GM19372 (cell line): Measurements from ENCODE around the gene THRB.
"Not testable (repeated sequence)": the region's sequence is repeated elsewhere in the genome, so short reads cannot be mapped to it uniquely, and the experiment has no call there.

Experiments
- ATAC-seq: cut with Tn5 transposase; IDR thresholded peaks from one replicate; pipeline ENCODE4 v1.9.1; 2021; ENCODE audit warnings: mild to moderate bottlenecking, low read depth, moderate library complexity; ENCODE audit not compliant: unreplicated experiment

The THRB gene

GRCh38 chr3:24415824-24416223, 78.8 kb downstream of the THRB start:
- no peak for ATAC-seq

DNA sequence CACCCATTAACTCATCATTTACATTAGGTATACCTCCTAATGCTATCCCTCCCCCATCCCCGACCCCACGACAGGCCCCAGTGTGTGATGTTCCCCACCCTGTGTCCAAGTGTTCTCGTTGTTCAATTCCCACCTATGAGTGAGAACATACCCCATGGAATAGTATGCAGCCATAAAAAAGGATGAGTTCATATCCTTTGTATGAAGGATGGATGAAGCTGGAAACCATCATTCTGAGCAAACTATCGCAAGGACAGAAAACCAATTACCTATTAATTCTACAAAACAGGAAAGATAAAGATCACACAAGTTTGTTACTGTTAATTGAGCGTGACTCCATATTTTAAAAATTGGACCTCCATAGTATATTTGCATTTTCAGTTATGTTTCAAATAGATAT, 81.0 kb downstream of the THRB start:
- ATAC-seq: not testable (repeated sequence)

DNA sequence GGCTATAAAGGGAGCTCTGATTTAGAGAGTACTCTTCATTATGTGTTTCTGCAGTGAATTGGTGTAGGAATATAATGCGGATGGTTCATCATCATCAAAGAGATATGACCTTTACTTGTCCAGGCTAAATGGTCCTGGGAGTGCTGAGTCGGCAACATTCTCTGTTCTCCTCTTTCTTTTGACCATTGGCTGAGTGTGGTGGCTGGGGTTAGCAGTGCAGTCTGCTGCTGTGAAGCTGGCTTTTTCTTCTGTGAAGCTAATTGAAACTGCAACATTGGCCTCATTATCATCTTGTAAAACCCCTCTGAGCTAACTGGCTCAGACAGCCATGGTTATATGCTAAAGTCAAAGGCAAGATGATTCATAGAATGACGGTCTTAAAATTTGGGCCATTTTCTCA, 83.8 kb downstream of the THRB start:
- no peak for ATAC-seq

DNA sequence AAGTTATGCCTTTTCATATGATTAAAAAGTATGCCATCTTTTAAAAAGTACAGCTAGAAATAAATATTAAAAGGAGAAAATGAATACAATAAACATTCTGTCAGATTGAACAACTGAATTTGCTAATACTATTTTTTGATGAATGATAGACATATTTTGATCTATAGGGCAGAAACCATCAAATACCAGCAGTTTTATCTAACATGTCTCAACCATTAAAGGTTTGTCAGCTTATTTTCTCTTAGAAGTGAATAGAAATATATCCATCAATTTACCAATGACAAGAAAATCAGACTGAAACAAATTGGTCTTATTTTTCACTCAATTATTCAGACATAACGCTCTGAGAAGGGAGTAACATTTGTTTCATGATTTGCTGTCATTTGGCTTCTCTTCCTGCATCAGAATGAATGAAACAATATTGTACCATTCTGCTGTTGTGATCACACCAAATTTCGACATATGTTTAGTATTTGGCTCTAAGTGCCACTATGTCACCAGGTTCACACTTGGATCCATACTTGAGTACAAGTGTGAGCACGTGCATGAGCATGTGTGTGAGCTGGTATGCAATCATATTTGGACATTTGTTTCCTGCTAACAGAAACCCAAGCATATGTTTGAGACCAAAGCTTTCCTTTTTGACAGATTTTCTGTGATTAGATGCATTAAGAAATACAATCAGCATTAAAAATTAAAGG, 86.5 kb downstream of the THRB start:
- ATAC-seq: no peak

- ATAC-seq: no peak
Measured at GRCh38 chr3:24406900-24407299, 87.8 kb downstream of the THRB start.

DNA sequence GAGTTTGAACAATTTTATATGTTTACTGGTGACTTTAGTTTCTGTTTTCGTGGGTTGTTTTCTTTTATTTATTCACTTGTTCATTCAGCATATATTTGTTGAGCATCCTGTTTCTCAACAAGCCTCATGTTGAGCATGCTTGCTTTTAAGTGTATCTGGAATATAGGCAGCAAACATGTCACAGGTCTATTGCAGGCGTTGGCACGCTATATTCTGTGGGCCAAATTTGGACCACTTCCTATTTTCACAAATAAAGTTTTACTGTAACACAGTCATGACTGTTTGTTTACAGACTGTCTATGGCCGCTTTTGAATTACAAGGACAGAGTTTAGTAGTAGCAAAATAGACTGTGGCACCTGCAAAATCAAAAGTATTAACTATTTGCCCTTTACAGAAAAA, 89.6 kb downstream of the THRB start:
- ATAC-seq: no peak

- no peak for ATAC-seq
Measured at GRCh38 chr3:24401811-24402185, 92.9 kb downstream of the THRB start.

- ATAC-seq: no peak
Measured at GRCh38 chr3:24401090-24401810, 93.4 kb downstream of the THRB start.

- ATAC-seq: no peak
Measured at GRCh38 chr3:24400450-24400849, 94.2 kb downstream of the THRB start.

GRCh38 chr3:24400015-24400414, 94.6 kb downstream of the THRB start:
- ATAC-seq: no peak

GRCh38 chr3:24399614-24400013, 95.0 kb downstream of the THRB start:
- ATAC-seq: no peak

DNA sequence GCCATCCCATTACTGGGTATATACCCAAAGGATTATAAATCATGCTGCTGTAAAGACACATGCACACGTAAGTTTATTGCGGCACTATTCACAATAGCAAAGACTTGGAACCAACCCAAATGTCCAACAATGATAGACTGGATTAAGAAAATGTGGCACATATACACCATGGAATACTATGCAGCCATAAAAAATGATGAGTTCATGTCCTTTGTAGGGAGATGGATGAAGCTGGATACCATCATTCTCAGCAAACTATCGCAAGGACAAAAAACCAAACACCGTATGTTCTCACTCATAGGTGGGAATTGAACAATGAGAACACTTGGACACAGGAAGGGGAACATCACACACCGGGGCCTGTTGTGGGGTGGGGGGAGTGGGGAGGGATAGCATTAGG, 95.9 kb downstream of the THRB start:
- not testable (repeated sequence) for ATAC-seq

- no peak for ATAC-seq
Measured at GRCh38 chr3:24396338-24396737, 98.3 kb downstream of the THRB start.

- ATAC-seq: no peak
Measured at GRCh38 chr3:24394754-24395153, 99.9 kb downstream of the THRB start.

DNA sequence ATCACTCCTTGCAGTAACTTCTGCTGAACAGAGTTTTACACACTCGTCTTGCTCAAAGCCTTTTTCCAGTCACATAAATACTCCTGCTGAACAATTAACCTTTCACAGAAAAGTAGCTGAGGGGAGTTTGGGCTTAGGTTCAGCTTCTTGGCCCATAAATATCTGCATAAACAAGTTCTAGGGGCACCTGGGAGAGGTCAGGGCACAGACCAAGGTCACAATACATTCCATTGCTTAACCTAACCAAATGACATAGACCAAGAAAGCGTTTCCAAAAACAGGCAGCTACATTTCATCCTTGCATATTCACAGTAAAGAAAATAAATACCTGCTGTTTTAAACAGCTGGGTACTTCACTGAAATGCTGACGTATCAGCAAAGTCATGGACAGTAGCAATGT, 101.3 kb downstream of the THRB start:
- ATAC-seq: no peak

GRCh38 chr3:24390169-24391130, 104.2 kb downstream of the THRB start:
- no peak for ATAC-seq

DNA sequence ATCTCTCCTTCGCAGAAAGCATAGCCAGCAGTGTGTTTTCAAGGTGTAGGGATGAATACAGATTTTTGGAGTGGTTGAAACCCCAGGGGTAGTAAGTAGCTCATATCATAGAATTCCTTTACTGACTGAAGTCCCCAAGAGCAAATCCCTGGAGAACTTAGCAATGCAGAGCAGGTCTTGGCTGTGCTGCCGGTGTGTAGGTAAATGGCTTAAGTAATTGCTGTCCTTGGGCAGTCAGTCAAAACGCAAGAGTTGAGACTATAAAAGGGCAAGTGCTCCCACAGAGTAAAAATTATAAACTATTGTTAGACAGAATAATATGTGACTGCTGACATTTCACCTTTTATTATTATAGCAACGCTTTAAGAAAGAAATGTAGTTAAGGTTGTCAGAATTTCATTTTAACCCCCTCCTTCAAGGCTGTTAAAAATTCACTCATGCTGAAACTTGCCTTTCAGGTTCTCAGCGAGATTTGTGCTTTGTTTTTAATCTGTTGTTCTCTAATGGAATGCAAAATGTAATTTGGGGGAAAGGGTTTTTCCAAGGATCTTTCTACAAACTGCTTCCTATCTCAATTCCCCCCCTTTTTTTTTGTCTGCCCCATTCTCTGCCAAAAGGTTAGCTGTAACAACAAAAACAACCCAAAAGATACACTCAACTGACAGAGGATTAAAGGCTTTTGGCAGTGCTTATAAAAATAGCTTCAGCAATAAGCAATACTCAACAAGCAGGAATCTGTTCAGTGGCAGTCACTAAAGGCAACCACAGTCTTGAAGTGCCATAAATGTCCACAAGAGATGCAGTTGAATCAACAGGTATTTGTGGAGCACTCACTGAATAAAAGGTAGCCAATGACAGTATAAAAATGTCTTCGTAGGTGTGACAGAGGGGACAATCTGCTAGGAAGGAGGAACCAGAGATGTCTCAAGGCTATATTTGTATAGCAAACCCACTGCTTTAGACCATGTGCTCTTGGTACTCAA, 105.3 kb downstream of the THRB start:
- no peak for ATAC-seq

- no peak for ATAC-seq
Measured at GRCh38 chr3:24388611-24389010, 106.0 kb downstream of the THRB start.

DNA sequence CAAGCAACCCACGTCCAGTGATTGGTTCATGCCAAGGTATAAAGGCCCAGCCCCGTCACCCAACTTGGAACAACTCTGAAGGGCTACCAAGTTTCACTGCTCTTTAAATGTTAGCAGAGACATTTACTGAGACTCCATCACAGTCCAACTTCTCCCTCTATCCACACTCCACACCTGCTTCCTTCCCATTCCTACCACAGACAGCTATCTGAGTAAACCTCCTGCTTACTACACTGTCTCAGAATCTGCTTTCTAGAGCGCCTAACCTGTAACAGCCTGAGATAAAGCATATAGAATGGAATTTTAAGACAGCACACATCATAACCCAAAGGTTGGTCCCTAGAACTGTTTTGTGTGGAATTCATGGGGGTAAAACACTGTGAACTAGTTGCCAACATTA, 106.5 kb downstream of the THRB start:
- ATAC-seq: no peak

GRCh38 chr3:24387493-24387892, 107.2 kb downstream of the THRB start:
- no peak for ATAC-seq
